Astrocyte of the spinal cord (primary cell): Measurements from ENCODE around the gene CCDC74B.
"Not testable (repeated sequence)": the region's sequence is repeated elsewhere in the genome, so short reads cannot be mapped to it uniquely, and the experiment has no call there.

Experiments
- DNase-seq: peaks from one replicate; pipeline ENCODE4 v3.0.0; 2011; ENCODE audit warnings: low read depth, low spot score
- H3K4me3 ChIP-seq: 2 replicates; pipeline ENCODE4 v1.5.1; 2011; ENCODE audit warnings: low read depth, mild to moderate bottlenecking, low read length, moderate library complexity
- in situ Hi-C: cut with HindIII; loops from 2 replicates; pipeline ENCODE4 v1.10.0; 2017; ENCODE audit warnings: low sequenced_read_pairs
- TF ChIP-seq, protein P1 (sequence below): IDR thresholded peaks from 2 replicates; pipeline ENCODE4 v1.5.1; 2012; ENCODE audit warnings: low read depth, mild to moderate bottlenecking, low read length, inconsistent platforms

Gene CCDC74B

DNA sequence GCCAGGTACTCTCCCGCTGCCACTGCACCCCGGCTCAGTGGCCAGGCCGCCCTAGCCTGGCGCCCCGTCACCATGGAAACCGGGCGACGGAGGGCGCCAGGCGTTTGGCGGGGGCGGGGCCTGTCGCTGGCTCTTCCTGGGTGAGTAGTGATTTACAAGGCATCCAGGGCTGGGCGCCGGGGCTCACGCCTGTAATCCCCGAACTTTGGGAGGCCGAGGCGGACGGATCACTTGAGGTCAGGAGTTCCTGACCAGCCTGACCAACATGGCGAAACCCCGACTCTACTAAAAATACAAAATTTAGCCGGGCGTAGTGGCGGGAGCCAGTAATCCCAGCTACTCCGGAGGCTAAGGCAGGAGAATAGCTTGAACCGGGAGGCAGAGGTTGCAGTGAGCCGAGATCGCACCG lies at the start of gene CCDC74B:
CCDC74B (minus strand) TSS at position 107 of the 409 bp plus-strand sequence. CDS start 116 bp downstream, outside the sequence.
- in situ Hi-C loops = not testable (repeated sequence)
- H3K4me3 ChIP-seq = peak within 1 kb of the TSS; percentile 35
- DNase-seq = peak; percentile 9

DNA sequence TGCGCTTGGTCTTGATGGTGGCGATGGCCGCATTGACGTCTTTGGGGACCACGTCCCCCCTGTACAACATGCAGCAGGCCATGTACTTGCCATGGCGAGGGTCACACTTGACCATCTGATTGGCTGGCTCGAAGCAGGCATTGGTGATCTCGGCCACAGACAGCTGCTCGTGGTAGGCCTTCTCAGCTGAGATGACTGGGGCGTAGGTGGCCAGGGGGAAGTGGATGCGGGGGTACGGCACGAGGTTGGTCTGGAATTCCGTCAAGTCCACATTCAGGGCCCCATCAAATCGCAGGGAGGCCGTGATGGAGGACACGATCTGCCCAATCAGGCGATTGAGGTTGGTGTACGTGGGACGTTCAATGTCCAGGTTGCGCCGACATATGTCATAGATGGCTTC lies 48.9 kb upstream of the CCDC74B start:
- DNase-seq, in situ Hi-C loops, H3K4me3 ChIP-seq: not testable (repeated sequence)

DNA sequence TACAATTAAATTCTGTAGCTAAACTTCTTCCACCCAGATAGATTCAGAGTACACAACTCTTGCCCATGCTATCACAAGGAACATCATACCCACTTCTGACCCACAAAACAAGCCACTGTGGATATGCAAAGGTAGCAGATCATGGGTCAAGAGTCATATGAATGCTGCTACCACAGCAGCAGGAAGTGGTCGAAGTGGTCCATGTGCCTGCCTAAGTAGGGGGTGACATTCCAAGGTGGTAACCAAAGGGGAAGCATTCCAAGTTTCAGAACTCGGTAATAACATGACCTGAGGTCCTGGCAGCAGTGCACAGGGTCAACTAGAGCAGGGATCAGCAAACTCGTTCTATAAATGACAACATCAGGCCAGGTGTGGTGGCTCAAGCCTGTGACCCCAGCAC lies 47.5 kb upstream of the CCDC74B start:
- DNase-seq, H3K4me3 ChIP-seq, in situ Hi-C loops: not testable (repeated sequence)

DNA sequence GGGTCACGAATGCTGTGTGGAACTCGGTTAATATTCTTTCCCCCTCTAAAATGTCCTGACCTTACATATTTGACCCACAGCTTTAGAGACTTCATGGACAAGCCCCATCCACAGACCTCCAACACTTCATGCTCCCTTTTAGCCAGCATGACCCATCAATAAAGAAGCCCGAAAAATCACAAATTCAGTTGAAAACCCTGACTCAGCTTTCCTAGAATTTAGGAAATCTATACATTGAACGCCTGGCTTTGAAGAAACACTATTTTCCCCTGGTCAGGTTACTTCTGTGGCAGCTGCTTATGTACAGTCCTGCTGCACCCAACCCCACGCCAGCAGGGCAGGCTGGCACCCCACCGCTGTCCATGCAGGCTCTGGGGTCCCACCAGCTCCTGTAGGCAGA lies 46.4 kb upstream of the CCDC74B start:
- in situ Hi-C loops, DNase-seq, H3K4me3 ChIP-seq: not testable (repeated sequence)

DNA sequence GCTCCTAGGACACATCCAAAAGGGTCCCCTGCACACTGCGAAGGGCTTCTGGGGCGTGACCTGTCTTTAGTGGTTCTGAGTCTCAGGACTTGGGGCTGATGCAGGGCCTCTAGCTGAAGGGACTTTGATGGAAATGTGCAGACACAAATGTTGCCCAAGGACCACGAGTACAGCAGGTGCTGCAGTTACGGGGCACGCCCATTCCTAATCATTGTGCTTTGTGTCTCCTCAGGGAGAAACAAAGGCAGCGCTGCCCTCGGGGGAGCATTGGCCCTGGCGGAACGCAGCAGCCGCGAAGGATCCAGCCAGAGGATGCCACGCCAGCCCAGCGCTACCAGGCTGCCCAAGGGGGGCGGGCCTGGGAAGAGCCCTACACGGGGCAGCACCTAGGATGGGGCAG lies 45.3 kb upstream of the CCDC74B start:
- TF ChIP-seq, protein P1, sequence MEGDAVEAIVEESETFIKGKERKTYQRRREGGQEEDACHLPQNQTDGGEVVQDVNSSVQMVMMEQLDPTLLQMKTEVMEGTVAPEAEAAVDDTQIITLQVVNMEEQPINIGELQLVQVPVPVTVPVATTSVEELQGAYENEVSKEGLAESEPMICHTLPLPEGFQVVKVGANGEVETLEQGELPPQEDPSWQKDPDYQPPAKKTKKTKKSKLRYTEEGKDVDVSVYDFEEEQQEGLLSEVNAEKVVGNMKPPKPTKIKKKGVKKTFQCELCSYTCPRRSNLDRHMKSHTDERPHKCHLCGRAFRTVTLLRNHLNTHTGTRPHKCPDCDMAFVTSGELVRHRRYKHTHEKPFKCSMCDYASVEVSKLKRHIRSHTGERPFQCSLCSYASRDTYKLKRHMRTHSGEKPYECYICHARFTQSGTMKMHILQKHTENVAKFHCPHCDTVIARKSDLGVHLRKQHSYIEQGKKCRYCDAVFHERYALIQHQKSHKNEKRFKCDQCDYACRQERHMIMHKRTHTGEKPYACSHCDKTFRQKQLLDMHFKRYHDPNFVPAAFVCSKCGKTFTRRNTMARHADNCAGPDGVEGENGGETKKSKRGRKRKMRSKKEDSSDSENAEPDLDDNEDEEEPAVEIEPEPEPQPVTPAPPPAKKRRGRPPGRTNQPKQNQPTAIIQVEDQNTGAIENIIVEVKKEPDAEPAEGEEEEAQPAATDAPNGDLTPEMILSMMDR = no peak
- in situ Hi-C loops = no loop called here
- DNase-seq = no peak
- H3K4me3 ChIP-seq = no peak overlapping the region

DNA sequence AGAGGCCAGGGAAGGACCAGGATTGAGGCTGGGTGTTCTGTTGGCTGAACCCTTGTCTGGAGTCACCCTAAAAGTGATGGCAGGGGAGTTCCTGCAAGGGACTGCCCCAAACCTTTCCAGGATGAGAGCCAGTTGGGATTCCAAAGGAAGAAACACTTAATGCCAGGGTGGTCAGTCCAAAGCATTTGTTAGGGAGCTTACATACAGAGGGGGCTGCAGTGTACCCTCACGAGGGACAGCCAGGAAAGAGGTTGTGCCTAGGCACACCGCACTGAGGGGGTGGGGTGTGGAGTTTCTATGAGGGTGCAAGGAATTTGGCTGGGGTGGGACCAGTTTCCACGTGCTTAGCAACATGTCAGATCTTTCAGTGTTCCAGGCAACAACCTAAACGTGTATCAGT lies 44.0 kb upstream of the CCDC74B start:
- DNase-seq, in situ Hi-C loops, H3K4me3 ChIP-seq: not testable (repeated sequence)

DNA sequence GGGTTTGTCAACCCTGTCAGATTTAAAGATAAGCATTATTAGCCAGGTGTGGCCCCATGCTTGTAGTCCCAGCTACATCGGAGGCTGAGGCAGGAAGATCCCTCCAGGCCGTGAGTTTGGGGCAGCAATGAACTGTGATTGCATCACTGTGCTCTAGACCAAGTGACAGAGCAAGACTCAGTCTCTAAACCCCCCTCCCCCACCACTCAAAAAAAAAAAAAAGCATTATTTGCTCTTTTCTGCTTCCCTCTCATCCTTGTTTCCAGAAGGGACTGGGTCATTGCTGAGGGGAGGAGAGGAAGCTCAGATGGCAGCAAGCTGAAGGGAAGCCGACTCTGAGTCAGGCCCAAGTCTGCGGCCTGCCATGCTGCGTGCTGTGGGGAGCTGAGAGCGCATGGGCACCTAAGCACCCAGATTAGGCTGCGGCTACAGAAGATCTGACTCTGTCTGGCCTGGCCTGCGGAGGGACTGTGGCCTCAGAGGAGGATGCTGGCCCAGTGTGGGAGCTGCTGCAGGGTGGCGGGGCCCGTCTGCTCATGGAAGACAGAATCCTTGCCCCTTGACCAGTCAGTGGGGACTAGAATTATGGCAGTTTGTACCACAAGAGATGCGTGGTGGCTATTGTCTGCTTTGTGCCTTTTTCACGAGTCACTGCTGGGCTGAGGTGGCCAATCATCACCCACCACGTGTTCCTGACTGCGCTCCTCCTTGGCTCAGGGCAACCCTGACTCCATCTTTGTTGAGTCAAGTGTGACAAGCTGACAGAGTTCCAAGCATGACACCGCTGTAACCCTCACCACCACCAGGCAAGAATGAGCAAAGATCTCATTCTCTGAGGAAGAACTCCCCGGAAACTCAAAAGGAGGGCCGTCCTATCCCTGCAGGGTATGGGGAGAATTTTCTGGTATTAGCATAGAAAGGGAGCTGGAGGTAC lies 43.2 kb upstream of the CCDC74B start:
- DNase-seq, H3K4me3 ChIP-seq, in situ Hi-C loops: not testable (repeated sequence)

DNA sequence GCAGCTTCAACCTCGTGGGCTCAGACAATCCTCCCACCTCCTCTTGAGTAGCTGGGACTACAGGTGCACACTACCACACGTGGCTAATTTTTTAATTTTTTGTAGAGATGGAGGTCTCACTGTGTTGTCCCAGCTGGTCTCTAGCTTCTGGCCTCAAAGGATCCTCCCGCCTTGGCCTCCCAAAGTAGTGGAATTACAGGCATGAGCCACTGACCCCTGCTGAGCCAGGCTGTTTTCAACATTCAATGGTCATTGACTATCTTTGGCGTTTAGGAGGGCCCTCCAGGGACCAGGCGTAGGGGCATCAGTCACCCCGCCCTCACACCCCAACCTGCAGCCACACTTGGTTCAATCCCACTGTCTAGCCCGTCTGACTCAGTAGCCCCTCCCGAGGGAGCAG lies 42.4 kb upstream of the CCDC74B start:
- no peak for DNase-seq
- H3K4me3 ChIP-seq = no peak overlapping the region
- in situ Hi-C loops = no loop called here
- TF ChIP-seq, protein P1 = no peak

DNA sequence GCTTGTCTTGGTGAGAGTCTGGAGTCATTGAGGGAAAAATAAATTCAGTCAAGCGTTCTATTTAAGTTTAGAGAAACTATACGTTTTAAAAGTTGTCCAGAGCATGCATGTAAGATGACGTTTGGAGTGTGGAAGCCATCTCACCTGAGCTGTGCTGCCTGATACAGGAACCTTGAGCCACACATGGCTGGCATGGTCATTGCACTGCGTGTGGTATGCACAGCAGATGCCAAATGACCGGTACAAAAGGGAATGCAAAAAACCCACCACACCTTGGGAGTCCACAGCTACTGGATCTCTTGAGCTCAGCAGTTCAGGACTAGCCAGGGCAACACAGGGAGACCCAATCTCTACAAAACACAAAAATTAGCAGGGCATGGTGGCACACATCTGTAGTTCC lies 41.5 kb upstream of the CCDC74B start:
- no peak overlapping the region for H3K4me3 ChIP-seq
- in situ Hi-C loops = no loop called here
- TF ChIP-seq, protein P1 = no peak

DNA sequence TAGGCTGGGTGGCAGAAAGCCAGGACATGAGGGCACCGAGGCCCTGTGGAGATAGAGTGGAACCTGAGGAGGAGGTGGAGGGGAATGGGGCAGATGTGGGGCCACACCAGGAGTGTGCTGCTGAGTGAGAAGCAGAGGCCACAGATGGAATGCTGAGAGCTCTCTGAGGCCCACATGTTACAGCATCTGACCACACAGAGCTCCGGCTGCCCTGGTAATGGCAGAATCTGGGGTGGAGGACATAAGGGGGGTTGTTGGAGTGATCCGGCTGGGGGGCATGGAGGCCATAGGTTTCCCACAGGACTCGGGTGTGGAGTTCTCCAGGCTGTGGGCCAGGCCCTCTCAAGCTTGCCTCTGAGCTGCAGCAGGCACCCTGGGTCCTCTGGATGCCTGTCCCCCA lies 41.0 kb upstream of the CCDC74B start:
- H3K4me3 ChIP-seq = no peak overlapping the region
- in situ Hi-C loops = no loop called here
- TF ChIP-seq, protein P1 = no peak
- DNase-seq = no peak

More for the DNA sequence above, 41.5 kb upstream of the CCDC74B start:
- no peak for DNase-seq
